Daoy (cell line): ENCODE measurements around the gene IRX2. TPM values are rescaled to one million over a fixed set of nuclear protein-coding genes. Genes with fewer than 3 reads are reported as not detected.
A peak's percentile ranks its signal among the peaks of the same experiment; 100 is the strongest.

ENCODE experiments used
- DNase-seq: peaks from one replicate; pipeline ENCODE4 v3.0.0-alpha.2; 2015; ENCODE audit warnings: low read depth
- total RNA-seq: library from RNA; depleted of rRNA; stranded (reverse); fragments of >200 nt; shearing (Covaris generic); gene quantifications from 2 replicates; pipeline ENCODE4 v1.2.3, GENCODE V29; 2014

IRX2 gene
- total RNA-seq, 1 experiment from 2014 or later, result 10.3 TPM

DNA sequence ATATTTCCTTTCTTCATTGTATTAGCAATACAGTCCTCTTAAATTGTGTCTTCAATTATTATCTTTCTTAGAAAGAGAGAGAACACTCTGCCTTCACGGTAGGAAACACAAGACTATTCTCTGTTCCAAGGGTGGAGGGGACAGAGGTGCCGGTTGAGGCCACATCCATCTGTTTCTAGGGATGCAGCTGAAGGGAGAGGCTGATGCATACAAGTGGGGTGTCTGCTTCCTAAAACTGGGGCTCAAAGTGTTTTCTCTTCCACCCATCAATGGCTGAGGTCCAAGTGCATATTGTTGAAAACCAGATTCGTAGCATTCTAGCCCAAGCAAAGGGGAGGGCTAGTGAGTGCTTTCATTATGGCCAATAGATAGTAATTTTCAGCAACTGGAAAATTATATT lies 9.5 kb downstream of the IRX2 start:
- no peak for DNase-seq

DNA sequence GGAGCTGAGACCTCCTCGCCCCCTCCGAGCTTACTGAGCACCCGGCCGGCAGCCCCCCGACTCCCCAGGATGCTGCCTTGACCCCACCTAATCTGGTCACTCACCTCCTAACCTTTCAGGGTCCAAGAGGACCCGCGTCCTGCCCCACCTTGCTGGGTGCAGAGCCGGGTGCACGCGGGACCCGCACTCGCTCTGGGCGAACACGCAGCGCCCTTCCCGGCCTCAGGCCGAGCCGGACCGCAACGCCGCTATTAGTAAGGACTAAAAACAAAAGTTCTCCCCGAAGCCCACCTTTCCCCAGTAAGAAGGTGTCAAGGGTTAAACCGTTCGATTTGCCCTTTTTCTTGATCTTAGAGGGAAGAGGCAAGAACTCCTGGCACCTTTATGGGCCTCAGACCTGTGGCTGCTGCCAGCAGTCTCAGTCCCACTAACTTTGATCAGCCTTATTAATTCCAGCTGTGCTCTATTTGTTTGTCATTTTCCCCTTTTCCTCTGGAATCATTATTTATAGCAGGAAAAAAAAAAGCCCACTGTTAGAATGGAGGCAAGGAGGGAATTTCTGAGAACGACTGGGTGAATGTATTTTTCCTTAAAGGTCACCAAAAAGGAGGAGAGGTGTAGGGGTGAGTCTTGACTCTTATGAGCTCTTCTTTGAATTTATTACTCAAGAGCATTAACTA lies 10.5 kb downstream of the IRX2 start:
- no peak for DNase-seq

DNA sequence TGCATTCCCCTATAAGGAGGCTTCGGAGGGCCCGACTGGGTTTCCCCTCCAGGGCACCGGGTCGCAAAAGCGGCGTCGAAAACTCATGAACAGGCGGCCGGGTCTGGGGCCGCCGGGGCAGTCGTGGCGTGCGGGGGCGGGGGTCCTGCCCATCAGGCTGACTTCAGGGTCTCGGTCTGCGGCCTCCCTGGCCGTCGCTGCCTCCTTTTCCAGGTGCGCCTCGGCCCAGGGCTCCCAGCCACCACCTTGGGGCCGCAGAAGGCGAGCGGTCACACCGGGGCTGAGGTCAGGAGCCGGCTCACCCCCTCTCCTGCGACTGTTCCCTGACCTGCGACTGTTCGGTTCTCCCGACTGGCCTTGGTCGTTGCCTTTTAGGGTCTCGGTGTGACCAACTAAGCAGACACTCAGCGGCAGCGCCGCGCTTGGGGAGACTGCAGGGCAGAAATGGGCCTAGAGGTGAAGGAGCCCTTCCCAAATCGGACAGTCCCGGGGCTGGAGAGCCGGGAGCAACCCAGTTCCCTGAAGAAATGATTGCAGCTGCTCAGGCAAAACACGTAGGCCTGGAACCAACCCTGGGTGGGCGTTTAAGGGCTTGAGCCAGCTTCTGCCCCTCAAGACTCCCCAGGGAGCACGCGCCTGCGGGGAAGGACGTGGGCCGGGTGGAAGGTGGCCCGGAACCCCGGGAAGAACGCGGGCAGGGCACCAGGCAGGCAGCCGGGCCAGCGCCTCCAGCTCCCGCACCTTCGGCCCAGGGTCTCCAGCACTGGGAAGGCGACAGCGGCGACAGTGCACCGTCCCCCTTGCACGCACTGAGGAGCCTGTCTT lies 11.2 kb downstream of the IRX2 start:
- DNase-seq, result no peak

DNA sequence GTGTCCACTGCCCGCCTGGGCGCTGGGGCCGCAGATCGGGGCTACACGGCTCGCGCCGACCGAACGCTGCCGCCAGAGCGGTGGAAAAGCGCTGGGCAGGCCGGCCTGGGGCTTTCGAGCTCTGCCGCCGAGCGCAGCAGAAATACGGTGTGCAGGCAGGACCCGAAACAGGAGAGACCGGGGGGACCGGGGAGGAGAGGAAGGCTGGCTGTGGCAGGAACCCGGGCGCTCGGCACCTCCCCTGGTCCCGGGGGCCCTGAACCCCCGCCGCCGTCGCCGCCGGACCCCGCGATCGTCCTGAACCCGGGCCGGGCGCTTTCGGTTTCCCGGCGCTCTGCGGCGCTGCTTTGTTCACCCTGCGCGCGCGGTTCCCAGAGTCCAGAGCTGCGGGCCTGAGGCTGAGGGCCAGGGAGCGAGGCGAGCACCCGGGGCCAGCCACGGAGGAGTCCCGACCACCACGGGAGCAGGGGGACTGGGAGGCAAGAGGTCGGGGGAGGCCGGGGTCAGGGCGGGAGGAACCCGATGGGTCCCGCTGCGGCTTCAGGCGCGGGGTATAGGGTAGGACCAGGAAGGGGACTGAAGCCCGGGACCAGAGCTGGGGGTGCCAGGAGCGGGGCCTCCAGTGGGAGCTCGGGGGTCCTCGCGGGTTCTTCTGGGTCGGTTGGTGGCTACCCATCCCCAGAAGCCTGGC lies 12.0 kb downstream of the IRX2 start:
- DNase-seq, result peak; percentile 65

DNA sequence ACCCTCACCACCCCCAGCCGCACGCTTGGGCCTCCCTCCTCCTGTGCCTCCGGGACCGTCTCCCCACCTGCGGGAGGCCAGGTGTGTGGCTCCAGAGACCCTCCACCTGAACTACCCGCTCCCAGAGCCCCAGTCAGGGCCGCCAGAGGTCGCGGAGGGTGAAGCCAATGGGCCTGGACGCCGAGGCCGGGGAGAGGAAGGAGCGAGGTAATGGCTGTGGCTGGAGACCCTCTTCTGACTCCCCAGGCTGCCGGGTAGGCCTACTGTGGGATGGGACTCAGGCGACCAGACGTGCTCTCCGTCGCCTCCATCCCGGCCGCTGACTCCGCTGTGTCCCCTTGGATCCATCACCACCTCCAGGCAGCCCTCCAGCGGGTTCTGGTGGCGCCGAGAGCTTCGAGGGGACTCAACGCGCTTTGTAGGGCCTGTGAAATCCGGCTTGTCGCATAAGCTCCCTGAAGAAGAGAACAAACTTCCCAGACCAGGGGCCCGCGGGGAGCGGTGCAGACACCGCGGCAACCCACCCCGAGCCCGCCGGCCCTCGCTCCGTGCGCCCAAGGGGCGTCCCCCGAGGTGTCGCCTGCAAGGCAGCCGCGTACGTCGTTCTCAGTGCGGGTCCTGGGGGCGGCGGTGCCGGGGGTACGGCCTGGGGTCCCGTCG lies 12.6 kb downstream of the IRX2 start:
- no peak for DNase-seq

- DNase-seq, result no peak
Observed at GRCh38 chr5:2738156-2738699, 13.2 kb downstream of the IRX2 start.

GRCh38 chr5:2737273-2738155 lies 14.0 kb downstream of the IRX2 start:
- DNase-seq, result no peak

GRCh38 chr5:2736872-2737271 lies 14.6 kb downstream of the IRX2 start:
- no peak for DNase-seq

- DNase-seq, result no peak
Observed at GRCh38 chr5:2735996-2736395, 15.5 kb downstream of the IRX2 start.

DNA sequence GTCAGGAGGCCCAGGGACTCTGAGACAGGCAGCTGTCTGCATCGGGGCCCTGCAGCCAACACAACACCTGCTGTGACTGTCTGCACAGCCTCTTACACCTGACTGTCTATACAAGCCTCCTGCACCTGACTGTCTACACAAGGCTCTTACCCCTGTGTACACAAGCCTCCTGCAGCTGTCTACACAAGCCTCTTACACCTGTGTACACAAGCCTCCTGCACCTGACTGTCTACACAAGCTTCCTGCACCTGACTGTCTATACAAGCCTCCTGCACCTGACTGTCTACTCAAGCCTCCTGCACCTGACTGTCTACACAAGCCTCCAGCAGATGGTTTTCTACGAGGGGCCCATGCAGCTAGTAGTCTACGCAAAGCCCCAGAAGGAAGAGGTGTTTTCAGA lies 18.6 kb downstream of the IRX2 start:
- DNase-seq, result no peak

DNA sequence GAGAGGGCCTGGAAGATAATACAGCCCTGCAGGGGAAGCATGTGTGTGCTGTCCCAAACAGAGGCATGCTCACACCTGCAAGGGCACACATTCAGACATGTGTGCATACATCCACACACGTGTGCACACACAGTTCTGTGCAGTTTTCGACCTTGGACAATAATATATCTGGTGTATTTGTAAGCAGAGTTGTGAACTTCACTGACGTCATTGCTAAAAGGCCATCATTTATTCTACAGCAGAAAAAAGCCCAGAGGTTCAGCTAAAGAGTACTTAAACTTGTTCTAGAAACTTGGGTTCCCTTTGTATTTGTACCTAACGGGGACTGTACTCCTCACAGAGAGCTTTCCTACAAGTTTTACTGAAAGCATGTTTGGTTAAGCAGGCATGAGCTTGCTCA lies 19.5 kb downstream of the IRX2 start:
- no peak for DNase-seq

GRCh38 chr5:2729189-2729588 lies 22.3 kb downstream of the IRX2 start:
- DNase-seq, result no peak

DNA sequence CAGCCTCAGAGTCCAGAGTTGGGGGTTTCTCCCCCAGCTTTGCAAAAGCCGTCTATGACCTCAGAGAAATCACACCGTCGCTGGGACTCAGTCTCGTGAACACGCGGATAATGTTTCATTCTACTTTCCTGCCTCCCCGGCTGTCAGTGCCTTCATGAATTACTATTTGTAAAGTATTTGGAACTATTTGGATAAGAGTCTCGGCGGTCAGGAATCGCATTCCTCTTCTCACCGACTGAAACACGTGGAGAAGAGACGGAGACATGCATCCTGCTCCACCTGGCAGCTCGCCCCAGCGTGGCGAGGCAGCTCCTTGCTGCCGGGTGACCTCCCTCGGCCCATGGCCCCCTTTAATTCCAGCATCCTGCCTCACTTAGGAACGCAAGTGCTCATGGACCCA lies 23.9 kb downstream of the IRX2 start:
- peak; percentile 51 for DNase-seq

- no peak for DNase-seq
Observed at GRCh38 chr5:2725980-2726765, 25.3 kb downstream of the IRX2 start.

DNA sequence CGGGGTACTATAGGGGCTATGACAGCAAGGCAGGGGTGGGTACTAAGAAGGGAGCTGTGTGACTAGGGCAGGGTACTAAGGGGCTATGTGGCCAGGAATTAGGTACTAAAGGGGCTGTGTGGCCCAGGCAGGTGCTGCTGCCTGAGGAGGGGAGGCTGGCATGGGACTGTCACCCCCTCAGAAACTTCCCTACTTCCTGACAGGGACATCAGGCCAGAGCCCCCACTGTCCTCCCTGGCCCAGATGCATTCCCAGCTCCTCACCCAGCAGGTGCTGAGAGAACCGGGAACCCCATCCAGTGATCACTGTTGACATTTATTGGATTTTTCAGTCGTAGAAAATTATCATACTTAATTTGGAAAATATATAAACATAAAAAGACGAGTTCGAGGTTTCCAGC lies 26.6 kb downstream of the IRX2 start:
- DNase-seq, result no peak

- no peak for DNase-seq
Observed at GRCh38 chr5:2724031-2724581, 27.4 kb downstream of the IRX2 start.

DNA sequence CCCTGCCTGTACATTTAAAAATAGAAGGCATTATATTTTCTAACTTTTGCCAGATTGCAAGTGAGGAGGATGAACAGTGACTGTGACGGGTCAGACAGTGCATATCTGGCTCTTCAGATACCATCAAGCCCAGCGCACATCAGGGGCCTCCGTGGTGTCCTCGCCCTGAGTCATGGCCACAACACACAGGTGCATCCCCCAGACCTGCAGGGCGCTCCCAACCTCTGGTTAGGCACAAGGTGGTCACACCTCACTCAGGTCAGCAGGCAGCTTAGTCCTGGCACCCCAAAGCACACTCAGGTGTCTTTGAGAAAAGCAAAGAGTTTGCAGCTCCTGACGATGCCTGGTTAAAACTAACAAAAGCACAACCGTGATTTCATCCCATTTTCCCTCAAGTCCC lies 28.6 kb downstream of the IRX2 start:
- DNase-seq, result no peak

DNA sequence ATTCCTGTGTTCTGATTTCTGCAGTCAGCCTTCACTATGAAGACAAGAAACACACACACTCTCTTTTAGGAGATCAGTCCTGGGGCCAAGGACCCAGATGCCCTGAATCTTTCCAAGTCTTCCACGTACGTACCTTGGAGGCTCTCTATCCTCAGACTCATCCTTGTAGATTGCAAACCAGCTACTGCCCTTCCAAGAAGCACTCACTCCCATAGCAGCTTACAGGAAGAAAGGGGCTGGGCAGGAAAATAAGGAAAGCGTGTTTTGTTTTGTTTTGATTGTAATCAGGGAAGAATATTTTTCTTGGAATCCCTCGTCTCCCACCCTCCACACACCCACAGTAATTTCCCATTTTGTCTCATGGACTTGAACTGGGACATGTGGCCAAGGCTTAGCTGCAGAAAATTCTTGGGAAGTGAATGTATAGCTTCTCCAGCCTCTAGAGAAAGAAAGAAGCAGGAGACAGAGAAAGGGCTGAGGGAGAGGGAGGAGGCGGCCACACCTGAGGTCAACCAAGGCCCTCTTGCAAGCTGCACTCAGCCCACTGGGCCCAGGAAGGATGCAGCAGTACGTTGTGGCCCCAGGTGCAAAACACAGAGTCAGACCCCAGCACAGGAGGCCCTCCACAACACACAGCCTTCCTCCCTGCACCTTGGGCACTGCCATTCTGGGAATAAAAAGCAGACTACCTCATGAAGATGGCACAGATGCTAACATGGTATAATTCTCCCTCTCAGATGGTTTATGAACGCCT lies 29.9 kb downstream of the IRX2 start:
- DNase-seq, result no peak

DNA sequence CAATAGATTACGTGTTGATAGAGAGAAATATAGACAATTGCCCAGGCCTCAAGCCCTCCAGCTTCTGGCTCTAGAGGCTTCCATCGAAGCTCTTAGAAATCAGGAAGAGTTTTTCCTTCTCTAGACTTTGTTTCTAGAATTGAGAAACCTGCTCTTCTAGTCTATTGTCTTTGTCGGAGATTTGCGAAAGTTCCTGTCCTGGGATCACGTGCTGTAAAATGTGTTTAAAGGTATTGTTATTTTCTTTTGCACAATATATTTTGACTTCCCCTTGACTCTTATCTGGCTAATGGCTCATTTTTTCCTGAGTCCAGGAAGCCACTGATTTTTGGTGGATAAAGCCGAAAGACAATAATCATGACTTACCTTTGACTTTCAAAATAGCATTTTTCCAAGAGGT lies 32.1 kb downstream of the IRX2 start:
- no peak for DNase-seq
